CD4-positive, alpha-beta T cell treated with Interferon gamma for 1 hour (primary cell): Measurements from ENCODE around the gene LOXL3.
"Not testable (repeated sequence)": the region's sequence is repeated elsewhere in the genome, so short reads cannot be mapped to it uniquely, and the experiment has no call there.

Experiments used
- DNase-seq: peaks from one replicate; pipeline ENCODE4 v3.0.0-alpha.2; 2020

LOXL3 gene

DNA sequence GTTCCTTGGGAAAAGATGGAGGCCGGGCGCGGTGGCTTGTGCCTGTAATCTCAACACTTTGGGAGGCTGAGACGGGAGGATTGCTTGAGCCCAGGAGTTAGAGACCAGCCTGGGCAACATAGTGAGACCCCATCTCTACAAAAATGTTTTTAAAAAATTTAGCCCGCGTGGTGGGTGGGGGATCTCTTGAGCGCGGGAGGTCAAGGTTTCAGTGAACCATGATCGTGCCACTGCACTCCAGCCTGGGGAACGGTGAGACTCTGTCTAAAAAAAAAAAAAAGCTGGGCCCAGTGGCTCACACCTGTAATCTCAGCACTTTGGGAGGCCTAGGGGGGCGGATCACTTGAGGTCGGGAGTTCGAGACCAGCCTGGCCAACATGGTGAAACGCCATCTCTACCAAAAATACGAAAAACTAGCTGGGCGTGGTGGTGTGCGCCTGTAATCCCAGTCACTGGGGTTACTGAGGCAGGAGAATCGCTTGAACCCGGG, 70.0 kb downstream of the LOXL3 start:
- not testable (repeated sequence) for DNase-seq

DNA sequence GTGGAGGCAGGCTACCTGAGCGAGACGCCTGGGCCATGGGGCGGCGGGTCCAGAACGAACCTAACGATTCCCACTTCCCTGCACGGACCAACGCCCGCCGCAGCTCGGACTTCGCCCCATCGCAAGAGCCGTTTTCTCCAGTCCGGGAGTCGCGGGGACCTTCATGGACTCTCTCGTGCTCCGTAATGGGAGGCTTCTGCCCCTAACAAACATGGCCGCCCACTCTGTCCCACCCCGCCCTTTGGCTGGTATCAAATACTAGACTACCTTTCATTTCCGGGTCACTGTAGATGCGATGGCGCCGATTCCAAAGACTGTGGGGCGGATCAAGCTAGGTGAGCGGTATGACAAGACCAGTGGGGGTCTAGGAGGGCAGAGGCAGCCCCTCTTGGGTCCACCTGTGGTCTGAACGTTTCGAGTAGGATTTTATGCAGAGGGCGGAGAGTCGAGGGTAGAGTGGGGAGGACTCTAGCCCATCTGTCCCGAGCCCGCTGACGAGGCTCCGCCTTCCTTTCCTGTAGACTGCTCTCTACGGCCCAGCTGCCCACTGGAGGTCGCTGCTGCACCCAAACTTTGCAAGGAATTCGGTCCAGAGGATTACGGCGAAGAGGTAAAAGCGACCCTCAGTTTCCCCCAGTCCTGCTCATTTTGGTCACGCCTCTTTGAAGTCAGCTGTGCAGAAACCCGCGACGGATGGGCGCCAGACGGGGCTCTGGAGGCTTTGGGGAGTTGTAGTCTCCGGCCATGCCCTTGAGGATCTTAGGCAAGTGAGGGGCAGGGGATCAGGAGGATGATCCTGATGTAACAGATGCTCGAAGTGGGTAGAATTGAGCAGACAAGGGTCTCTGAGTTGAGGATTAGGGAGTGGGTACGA, 70.7 kb downstream of the LOXL3 start, which contains the start of the genes CCDC142 and TTC31:
Gene CCDC142, minus strand, starts transcription at position 198 of the 874 bp plus-strand sequence. Its CDS starts 161 bp downstream, at position 37.
Gene TTC31, plus strand, starts transcription at position 281 of the 874 bp plus-strand sequence. Its CDS starts 15 bp downstream, at position 296.
- peak; percentile 93 for DNase-seq
